ENCODE measurements around the gene NBPF20. TPM values are rescaled to one million over a fixed set of nuclear protein-coding genes. Genes with fewer than 3 reads are reported as not detected.

Gene NBPF20, protein sequence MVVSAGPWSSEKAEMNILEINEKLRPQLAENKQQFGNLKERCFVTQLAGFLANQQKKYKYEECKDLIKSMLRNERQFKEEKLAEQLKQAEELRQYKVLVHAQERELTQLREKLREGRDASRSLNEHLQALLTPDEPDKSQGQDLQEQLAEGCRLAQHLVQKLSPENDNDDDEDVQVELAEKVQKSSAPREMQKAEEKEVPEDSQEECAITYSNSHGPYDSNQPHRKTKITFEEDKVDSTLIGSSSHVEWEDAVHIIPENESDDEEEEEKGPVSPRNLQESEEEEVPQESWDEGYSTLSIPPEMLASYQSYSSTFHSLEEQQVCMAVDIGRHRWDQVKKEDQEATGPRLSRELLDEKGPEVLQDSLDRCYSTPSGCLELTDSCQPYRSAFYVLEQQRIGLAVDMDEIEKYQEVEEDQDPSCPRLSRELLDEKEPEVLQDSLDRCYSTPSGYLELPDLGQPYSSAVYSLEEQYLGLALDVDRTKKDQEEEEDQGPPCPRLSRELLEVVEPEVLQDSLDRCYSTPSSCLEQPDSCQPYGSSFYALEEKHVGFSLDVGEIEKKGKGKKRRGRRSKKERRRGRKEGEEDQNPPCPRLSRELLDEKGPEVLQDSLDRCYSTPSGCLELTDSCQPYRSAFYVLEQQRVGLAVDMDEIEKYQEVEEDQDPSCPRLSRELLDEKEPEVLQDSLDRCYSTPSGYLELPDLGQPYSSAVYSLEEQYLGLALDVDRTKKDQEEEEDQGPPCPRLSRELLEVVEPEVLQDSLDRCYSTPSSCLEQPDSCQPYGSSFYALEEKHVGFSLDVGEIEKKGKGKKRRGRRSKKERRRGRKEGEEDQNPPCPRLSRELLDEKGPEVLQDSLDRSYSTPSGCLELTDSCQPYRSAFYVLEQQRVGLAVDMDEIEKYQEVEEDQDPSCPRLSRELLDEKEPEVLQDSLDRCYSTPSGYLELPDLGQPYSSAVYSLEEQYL (N-terminal part only)
- 0.69 TPM for polyA plus RNA-seq (2012; ENCODE audit: insufficient read length, low read depth)

DNA sequence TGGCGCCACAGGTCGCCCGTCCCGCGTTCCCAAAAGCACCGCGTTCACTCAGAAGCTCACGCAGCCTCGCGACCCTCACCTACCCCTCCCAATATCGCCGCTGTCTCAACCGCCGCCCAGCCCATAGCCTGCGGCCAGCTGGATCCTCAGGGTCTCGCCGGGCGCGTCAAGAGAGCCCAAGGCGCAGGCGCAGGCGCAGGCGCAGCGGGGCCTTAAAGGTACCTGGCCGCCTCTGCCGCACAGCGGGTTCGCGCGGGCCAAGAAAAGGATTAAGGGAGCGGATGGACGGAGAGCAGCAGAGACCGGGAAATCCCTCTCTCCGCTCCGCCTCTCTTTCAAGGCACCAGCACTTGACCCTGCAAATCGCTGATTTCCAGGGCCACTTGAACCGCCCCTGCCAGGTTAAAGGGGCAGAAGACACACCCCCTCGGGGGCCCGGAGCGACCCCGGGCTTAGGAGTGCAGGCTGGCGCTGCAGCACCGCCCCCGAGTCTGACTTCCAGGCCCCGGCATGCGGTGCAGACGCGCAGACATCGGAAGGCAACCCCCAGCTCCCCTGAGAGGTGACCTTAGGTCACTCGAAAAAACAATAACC is at the start of gene NBPF20:
Gene NBPF20, minus strand, starts transcription at position 168 of the 594 bp plus-strand sequence. CDS start 20,331 bp downstream, outside the sequence.
- TF ChIP-seq, protein P1, sequence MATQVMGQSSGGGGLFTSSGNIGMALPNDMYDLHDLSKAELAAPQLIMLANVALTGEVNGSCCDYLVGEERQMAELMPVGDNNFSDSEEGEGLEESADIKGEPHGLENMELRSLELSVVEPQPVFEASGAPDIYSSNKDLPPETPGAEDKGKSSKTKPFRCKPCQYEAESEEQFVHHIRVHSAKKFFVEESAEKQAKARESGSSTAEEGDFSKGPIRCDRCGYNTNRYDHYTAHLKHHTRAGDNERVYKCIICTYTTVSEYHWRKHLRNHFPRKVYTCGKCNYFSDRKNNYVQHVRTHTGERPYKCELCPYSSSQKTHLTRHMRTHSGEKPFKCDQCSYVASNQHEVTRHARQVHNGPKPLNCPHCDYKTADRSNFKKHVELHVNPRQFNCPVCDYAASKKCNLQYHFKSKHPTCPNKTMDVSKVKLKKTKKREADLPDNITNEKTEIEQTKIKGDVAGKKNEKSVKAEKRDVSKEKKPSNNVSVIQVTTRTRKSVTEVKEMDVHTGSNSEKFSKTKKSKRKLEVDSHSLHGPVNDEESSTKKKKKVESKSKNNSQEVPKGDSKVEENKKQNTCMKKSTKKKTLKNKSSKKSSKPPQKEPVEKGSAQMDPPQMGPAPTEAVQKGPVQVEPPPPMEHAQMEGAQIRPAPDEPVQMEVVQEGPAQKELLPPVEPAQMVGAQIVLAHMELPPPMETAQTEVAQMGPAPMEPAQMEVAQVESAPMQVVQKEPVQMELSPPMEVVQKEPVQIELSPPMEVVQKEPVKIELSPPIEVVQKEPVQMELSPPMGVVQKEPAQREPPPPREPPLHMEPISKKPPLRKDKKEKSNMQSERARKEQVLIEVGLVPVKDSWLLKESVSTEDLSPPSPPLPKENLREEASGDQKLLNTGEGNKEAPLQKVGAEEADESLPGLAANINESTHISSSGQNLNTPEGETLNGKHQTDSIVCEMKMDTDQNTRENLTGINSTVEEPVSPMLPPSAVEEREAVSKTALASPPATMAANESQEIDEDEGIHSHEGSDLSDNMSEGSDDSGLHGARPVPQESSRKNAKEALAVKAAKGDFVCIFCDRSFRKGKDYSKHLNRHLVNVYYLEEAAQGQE (IDR thresholded peaks at IDR 0.05; ENCODE audit: insufficient read depth in 1 of 2, low read depth in 2 of 2, low read length in 2 of 2), result 0 out of 4 replicates have a peak, but pooled peaks of 1 of the 2 experiments have one; percentile 17
- no peak for TF ChIP-seq POLR2AphosphoS5 (IDR thresholded peaks at IDR 0.05; ENCODE audit: low read depth, low read length)

DNA sequence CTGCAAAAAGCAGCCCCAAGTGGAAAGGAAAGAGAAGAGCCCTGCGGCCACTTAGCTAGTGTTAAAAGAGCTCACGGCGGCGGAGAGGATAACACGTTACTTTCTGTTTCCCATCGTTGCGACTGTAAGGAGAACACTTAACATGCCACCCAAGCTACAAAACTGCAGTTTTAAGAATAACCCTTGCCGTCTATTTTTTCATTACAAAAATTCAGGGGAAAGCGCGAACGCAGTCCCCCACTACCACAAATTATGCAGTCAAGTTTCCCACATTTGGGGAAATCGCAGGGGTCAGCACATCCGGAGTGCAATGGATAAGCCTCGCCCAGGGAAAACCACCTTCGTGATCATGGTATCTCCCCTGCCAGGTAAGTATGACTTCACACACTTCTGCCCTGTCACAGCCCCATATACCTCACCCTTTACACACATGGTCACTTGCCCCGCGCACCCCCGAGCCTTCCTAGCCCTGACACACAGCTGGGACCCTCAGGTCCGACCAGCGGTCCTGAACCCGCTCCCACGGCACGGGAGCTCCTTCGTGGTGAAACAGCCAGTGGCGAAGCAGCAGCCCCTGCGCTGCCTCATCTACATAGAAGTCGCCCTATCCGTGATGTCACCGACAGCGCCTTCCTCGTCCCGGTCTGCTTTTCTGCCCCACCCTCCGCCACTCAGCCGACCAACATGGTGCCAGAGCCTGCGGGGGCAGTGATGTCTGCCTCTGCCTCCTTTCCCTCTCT is 40.2 kb upstream of the NBPF20 start:
- TF ChIP-seq POLR2AphosphoS5 (IDR thresholded peaks at IDR 0.05; ENCODE audit: low read depth, low read length), result peak; percentile 99
- TF ChIP-seq SIN3A (IDR thresholded peaks at IDR 0.05; ENCODE audit: borderline replicate concordance, insufficient read depth, low read length), result peak; percentile 87

DNA sequence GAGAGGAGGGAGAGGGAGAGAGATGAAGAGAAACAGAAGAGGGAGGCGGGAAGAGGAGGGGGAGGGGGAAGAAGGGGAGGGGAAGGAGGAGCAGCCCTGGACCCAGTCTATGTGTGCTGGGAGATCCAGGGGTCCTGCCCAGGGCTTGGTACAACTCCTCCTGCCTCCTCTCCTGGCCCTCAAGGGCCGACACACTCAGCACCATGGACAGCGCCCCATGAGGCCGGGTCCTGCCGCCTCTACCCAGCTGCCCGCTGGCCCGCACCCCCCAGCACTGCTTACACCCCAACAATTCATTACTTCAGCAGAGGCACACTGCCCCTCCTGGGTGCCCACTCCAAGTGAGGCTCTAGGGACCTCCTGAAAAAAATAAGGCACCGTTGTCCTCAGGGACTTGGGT is 26.5 kb upstream of the NBPF20 start:
- TF ChIP-seq, protein P1 (IDR thresholded peaks at IDR 0.05; ENCODE audit: insufficient read depth in 1 of 2, low read depth in 2 of 2, low read length in 2 of 2), result peak; percentile 77 to 85

DNA sequence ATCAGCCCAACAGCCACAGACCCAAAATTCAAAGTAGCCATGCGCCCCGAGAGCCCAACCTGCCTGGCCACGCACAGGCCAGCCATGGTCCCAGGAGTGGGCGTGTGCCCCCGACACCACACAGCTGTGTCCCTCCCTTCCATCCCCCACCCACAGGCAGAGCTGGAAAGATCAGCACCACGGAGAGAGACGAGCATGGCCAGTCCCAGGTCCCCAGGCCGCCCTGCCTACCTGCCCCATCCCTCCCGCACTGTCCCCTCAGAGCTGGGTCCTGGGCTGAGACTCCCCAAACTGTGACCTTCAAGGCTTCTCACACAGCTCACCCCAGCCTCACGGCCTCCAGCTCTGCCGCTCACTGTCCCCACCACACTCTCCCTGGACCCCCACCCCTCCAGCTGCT is 19.8 kb upstream of the NBPF20 start:
- TF ChIP-seq, protein P1 (IDR thresholded peaks at IDR 0.05; ENCODE audit: insufficient read depth in 1 of 2, low read depth in 2 of 2, low read length in 2 of 2), result peak; percentile 53 to 84; a peak in 3 of 4 replicates

Data from PFSK-1 (cell line).